ENCODE data around the gene ZDHHC15. TPM values are rescaled to one million over a fixed set of nuclear protein-coding genes. Genes with fewer than 3 reads are reported as not detected.

Gene ZDHHC15
- total and polyA plus RNA-seq, 2 of the 8 experiments (the other 6 are each of a cell fraction or from before 2014, with no cell fraction given), result 1.7 to 3.5 TPM

DNA sequence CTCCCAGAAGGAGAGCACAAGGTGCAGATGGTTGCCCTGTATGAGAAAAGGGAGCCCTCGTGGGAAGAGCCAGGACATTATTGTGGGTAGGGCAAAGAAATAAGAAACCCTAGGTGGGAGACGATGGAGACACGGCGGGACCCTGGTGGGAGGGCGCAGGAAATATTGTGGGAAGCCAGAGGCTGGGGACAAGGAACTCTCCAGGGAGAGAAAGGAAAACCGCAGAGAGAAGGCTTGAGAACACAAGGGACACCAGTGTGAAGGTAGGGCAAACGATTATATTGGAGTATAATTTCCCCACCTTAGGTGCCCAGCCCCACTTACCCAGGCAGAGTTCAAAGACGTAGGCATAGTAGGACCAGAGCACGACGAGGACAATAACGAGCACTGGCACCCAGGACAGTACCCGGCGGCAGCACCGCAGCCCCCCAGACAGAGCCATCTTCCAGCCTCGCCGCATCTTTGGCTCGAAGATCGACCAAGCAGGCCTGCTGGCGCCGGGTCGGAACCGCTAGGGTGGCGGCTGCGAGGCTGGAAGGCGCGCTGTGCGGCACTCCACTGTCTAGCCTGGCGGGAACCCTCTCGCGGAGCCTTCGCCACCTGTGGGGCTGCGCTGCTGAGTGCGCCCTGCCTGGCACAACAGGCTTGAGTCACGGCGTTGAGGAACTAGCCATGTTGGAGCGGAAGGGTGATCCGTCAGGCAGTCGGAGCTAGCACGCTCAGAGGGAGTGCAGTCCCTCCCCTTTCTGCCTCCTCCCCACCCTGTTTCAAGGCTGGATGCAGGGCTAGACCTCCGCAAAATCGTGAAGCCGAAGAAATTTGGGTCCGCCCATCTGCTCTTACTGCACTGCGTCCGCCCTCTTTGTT, at the start of gene ZDHHC15 (continued):
- no peak for TF ChIP-seq CHD7 (IDR thresholded peaks at IDR 0.05; ENCODE audit: insufficient replicate concordance, low read length)
- no peak for TF ChIP-seq SP4 (IDR thresholded peaks at IDR 0.05; ENCODE audit: low read length)
- TF ChIP-seq TAF7 (optimal IDR thresholded peaks at IDR 0.05; ENCODE audit: borderline replicate concordance, low read depth, low read length), result no peak
- peak; percentile 6; the same call in 1 of the 2 replicates for TF ChIP-seq YY1 (IDR thresholded peaks at IDR 0.05; ENCODE audit: low read depth, low read length)
- TF ChIP-seq GTF2F1 (IDR thresholded peaks at IDR 0.05; ENCODE audit: borderline replicate concordance, low read depth, low read length), result no peak
- no peak for TF ChIP-seq RNF2 (IDR thresholded peaks at IDR 0.05; ENCODE audit: borderline replicate concordance, low read depth, low read length, missing control alignments, poor library complexity, severe bottlenecking)
- peak; percentile 65 for TF ChIP-seq KDM4A (IDR thresholded peaks at IDR 0.05; ENCODE audit: low read depth, low read length, severe bottlenecking)
- TF ChIP-seq KDM5A (IDR thresholded peaks at IDR 0.05; ENCODE audit: low read length), result no peak
- TF ChIP-seq EP300 (IDR thresholded peaks at IDR 0.05; ENCODE audit: borderline replicate concordance in 1 of 2, low read depth in 2 of 2, low read length in 2 of 2), result no peak

All from H1 (cell line).